Ovary (tissue), 3 donors: ENCODE measurements around the gene SERTAD4.
A peak's percentile ranks its signal among the peaks of the same experiment; 100 is the strongest.

ENCODE experiments used
- CTCF ChIP-seq, 3 donors: fragments of 450-650 bp in 2 of 3; fragments of 200-600 bp in 1 of 3; IDR thresholded peaks; one replicate each; pipeline versions ENCODE4 v1.5.1 to v1.8.0; 2016 to 2022; ENCODE audit warnings: antibody characterized with exemption in 3 of 3, mild to moderate bottlenecking in 1 of 3
- EP300 ChIP-seq: sonication (generic); formaldehyde crosslinking; IDR thresholded peaks from one replicate; pipeline ENCODE4 v1.6.1; 2017; ENCODE audit warnings: antibody characterized with exemption
- POLR2A ChIP-seq: fragments of 450-650 bp; IDR thresholded peaks from one replicate; pipeline ENCODE4 v1.6.1; 2017; ENCODE audit warnings: antibody characterized with exemption, mild to moderate bottlenecking, moderate library complexity
- donor health status: DM: no; HTN: no; CAD: no.

- no peak for TF ChIP-seq POLR2A
- TF ChIP-seq EP300 = no peak
- peak in 1 of 3 donors; percentile 21 for TF ChIP-seq CTCF (IDR thresholded peaks at IDR 0.05)
Measured at GRCh38 chr1:210292231-210292871, 59.8 kb downstream of the SERTAD4 start.
